H9 (cell line): ENCODE measurements around the gene PRAMEF33. TPM values are rescaled to one million over a fixed set of nuclear protein-coding genes. Genes with fewer than 3 reads are reported as not detected.
"Not testable (repeated sequence)": the region's sequence is repeated elsewhere in the genome, so short reads cannot be mapped to it uniquely, and the experiment has no call there.

Experiments used
- DNase-seq: peaks from one replicate; pipeline ENCODE4 v3.0.0-alpha.2; 2017
- H2AFZ ChIP-seq: one replicate; pipeline ENCODE4 v1.6.1; 2013; ENCODE audit warnings: mild to moderate bottlenecking, low read length, control low read depth, moderate library complexity
- H2AK5ac ChIP-seq: 2 replicates; pipeline ENCODE4 v1.6.1; 2013; ENCODE audit warnings: low read length, control low read depth, mixed read lengths; ENCODE audit not compliant: insufficient read length
- H2BK120ac ChIP-seq: one replicate; pipeline ENCODE4 v1.6.1; 2013; ENCODE audit warnings: low read depth, mild to moderate bottlenecking, low read length, control low read depth, inconsistent platforms; ENCODE audit not compliant: poor library complexity, severe bottlenecking
- H2BK12ac ChIP-seq: 2 replicates; pipeline ENCODE4 v1.6.1; 2013; ENCODE audit warnings: low read length, control low read depth, mixed read lengths, low read depth; ENCODE audit not compliant: insufficient read length
- H2BK15ac ChIP-seq: 2 replicates; pipeline ENCODE4 v1.6.1; 2013; ENCODE audit warnings: low read depth, low read length, control low read depth
- H2BK20ac ChIP-seq: one replicate; pipeline ENCODE4 v1.6.1; 2013; ENCODE audit warnings: low read depth, mild to moderate bottlenecking, low read length, control low read depth, inconsistent platforms; ENCODE audit not compliant: poor library complexity, severe bottlenecking
- H2BK5ac ChIP-seq: 2 replicates; pipeline ENCODE4 v1.6.1; 2013; ENCODE audit warnings: low read length, control low read depth, mixed read lengths; ENCODE audit not compliant: insufficient read length
- H3K14ac ChIP-seq: 2 replicates; pipeline ENCODE4 v1.6.1; 2013; ENCODE audit warnings: low read length, control low read depth; ENCODE audit not compliant: insufficient read depth
- H3K18ac ChIP-seq: 2 replicates; pipeline ENCODE4 v1.6.1; 2013; ENCODE audit warnings: low read depth, mild to moderate bottlenecking, mixed read lengths, low read length, control low read depth; ENCODE audit not compliant: insufficient read length
- H3K23ac ChIP-seq: 2 replicates; pipeline ENCODE4 v1.6.1; 2013; ENCODE audit warnings: low read length, control low read depth, mixed read lengths, low read depth; ENCODE audit not compliant: insufficient read length
- H3K23me2 ChIP-seq: 2 replicates; pipeline ENCODE4 v1.6.1; 2013; ENCODE audit warnings: low read depth, mild to moderate bottlenecking, mixed read lengths, low read length, control low read depth; ENCODE audit not compliant: insufficient read length, poor library complexity, severe bottlenecking
- H3K27ac ChIP-seq: 2 replicates; pipeline ENCODE4 v1.5.1; 2013; ENCODE audit warnings: low read length, control low read depth, mixed read lengths, low read depth; ENCODE audit not compliant: insufficient read length
- H3K27me3 ChIP-seq: 2 replicates; pipeline ENCODE4 v1.6.1; 2013; ENCODE audit warnings: low read length, control low read depth, inconsistent platforms; ENCODE audit not compliant: insufficient read depth
- H3K4ac ChIP-seq: 2 replicates; pipeline ENCODE4 v1.6.1; 2013; ENCODE audit warnings: low read depth, mild to moderate bottlenecking, control low read depth, inconsistent platforms, low read length, moderate library complexity
- H3K4me1 ChIP-seq: 2 replicates; pipeline ENCODE4 v1.6.1; 2013; ENCODE audit warnings: low read length, control low read depth, inconsistent platforms; ENCODE audit not compliant: insufficient read depth
- H3K4me2 ChIP-seq: 2 replicates; pipeline ENCODE4 v1.6.1; 2013; ENCODE audit warnings: low read length, control low read depth, mixed read lengths; ENCODE audit not compliant: insufficient read length, insufficient read depth
- H3K56ac ChIP-seq: 2 replicates; pipeline ENCODE4 v1.6.1; 2013; ENCODE audit warnings: low read depth, mild to moderate bottlenecking, mixed read lengths, low read length, control low read depth; ENCODE audit not compliant: insufficient read length
- H3K79me1 ChIP-seq: 2 replicates; pipeline ENCODE4 v1.6.1; 2013; ENCODE audit warnings: low read depth, mild to moderate bottlenecking, moderate library complexity, low read length, control low read depth, inconsistent platforms; ENCODE audit not compliant: insufficient read depth, poor library complexity, severe bottlenecking
- H3K79me2 ChIP-seq: 2 replicates; pipeline ENCODE4 v1.6.1; 2013; ENCODE audit warnings: low read length, control low read depth, inconsistent platforms; ENCODE audit not compliant: insufficient read depth
- H3K9ac ChIP-seq: 2 replicates; pipeline ENCODE4 v1.6.1; 2013; ENCODE audit warnings: low read length, control low read depth, mixed read lengths; ENCODE audit not compliant: insufficient read length; ENCODE audit errors: extremely low read depth
- H3K9me3 ChIP-seq: one replicate; pipeline ENCODE4 v1.6.1; 2013; ENCODE audit warnings: low read depth, low read length, inconsistent platforms; ENCODE audit not compliant: control insufficient read depth
- H3T11ph ChIP-seq: one replicate; pipeline ENCODE4 v1.6.1; 2013; ENCODE audit warnings: mild to moderate bottlenecking, low read length, control low read depth, inconsistent platforms
- H4K20me1 ChIP-seq: one replicate; pipeline ENCODE4 v1.6.1; 2013; ENCODE audit not compliant: control insufficient read depth, insufficient read length, insufficient read depth
- H4K5ac ChIP-seq: 2 replicates; pipeline ENCODE4 v1.6.1; 2013; ENCODE audit warnings: low read depth, mild to moderate bottlenecking, mixed read lengths, low read length, control low read depth; ENCODE audit not compliant: insufficient read length
- H4K8ac ChIP-seq: replicated peaks from 2 replicates; pipeline ENCODE4 v1.6.1; 2013; ENCODE audit warnings: low read length, control low read depth, mixed read lengths, low read depth; ENCODE audit not compliant: insufficient read length
- H4K91ac ChIP-seq: 2 replicates; pipeline ENCODE4 v1.6.1; 2013; ENCODE audit warnings: low read depth, mild to moderate bottlenecking, moderate library complexity, mixed read lengths, low read length, control low read depth; ENCODE audit not compliant: insufficient read length
- H3K27ac Mint-ChIP-seq, 3 experiments: 2 replicates in 2 of 3; 3 replicates in 1 of 3; pipeline ENCODE4 v1.8.0; 2020 to 2021; ENCODE audit warnings: mixed read lengths in 3 of 3, mild to moderate bottlenecking in 1 of 3, moderate library complexity in 1 of 3
- H3K27me3 Mint-ChIP-seq: 2 replicates; pipeline ENCODE4 v1.8.0; 2021; ENCODE audit warnings: low read depth, mild to moderate bottlenecking, moderate library complexity, mixed read lengths
- H3K36me3 Mint-ChIP-seq, 3 experiments: 2 replicates in 2 of 3; 3 replicates in 1 of 3; pipeline ENCODE4 v1.8.0; 2020 to 2021; ENCODE audit warnings: low read depth in 3 of 3, mixed read lengths in 3 of 3; ENCODE audit not compliant: insufficient read depth in 1 of 3
- H3K4me1 Mint-ChIP-seq, 2 experiments: 2 replicates each; pipeline ENCODE4 v1.8.0; 2020; ENCODE audit warnings: mixed read lengths in 2 of 2
- H3K4me3 Mint-ChIP-seq, 2 experiments: 2 replicates in 1 of 2; 3 replicates in 1 of 2; pipeline ENCODE4 v1.8.0; 2020 to 2021; ENCODE audit warnings: mild to moderate bottlenecking in 2 of 2, mixed read lengths in 2 of 2, moderate library complexity in 1 of 2
- H3K9me3 Mint-ChIP-seq, 2 experiments: 2 replicates in 1 of 2; 3 replicates in 1 of 2; pipeline ENCODE4 v1.8.0; 2020; ENCODE audit warnings: mild to moderate bottlenecking in 2 of 2, mixed read lengths in 2 of 2, moderate library complexity in 1 of 2
- WGBS: extraction: QIAGEN DNeasy Blood & Tissue Kit; methylation state at CpG from one replicate; pipeline ENCODE4 v1.1.7; 2013; ENCODE audit warnings: missing lambda C conversion rate, low lambda C conversion rate, mixed read lengths; ENCODE audit not compliant: insufficient read length; ENCODE audit errors: extremely low coverage; 5-methylcytosine and 5-hydroxymethylcytosine counted together
- total RNA-seq: library from RNA; stranded (reverse); gene quantifications from 2 replicates; pipeline ENCODE4 v1.2.1, GENCODE V29; 2021

Gene PRAMEF33
- total RNA-seq, 1 experiment from 2014 or later, result not detected

- WGBS, result no CpG with 5 or more reads among the region's 4 CpGs
- H3K9me3 Mint-ChIP-seq, result peaks cover 34 to 40% of the 10 kb centered on the region in 2 experiments
- H3K4me3 Mint-ChIP-seq, H2BK120ac ChIP-seq, H3K27ac Mint-ChIP-seq, DNase-seq, H2BK20ac ChIP-seq, H3K4ac ChIP-seq, H3K27ac ChIP-seq, H3K56ac ChIP-seq, H3K14ac ChIP-seq, H3K4me1 Mint-ChIP-seq, H3K9me3 ChIP-seq, H4K8ac ChIP-seq, H4K91ac ChIP-seq, H2BK15ac ChIP-seq, H3K4me2 ChIP-seq, H3K23ac ChIP-seq, H2BK12ac ChIP-seq, H3K4me1 ChIP-seq, H3K79me1 ChIP-seq, H2BK5ac ChIP-seq, H3K9ac ChIP-seq, H3K18ac ChIP-seq, H3K23me2 ChIP-seq, H2AK5ac ChIP-seq, H3K79me2 ChIP-seq, H3K27me3 ChIP-seq, H4K5ac ChIP-seq, H4K20me1 ChIP-seq, H2AFZ ChIP-seq, H3T11ph ChIP-seq, H3K27me3 Mint-ChIP-seq: not testable (repeated sequence)
- H3K36me3 Mint-ChIP-seq, result peaks cover 0 to 10% (median 0%) of the 10 kb centered on the region in 3 experiments; a peak in 3 of 7 replicates
Observed at GRCh38 chr1:13315281-13315680, 11.9 kb downstream of the PRAMEF33 start, which contains the start of gene PRAMEF15. Gene PRAMEF15, plus strand, starts transcription at chr1:13315581. Its CDS starts 2,827 bp downstream, at chr1:13318408.

- WGBS, result no CpG with 5 or more reads among the region's 8 CpGs
- not testable (repeated sequence) for H3K4me1 ChIP-seq, H2BK15ac ChIP-seq, H3K4me1 Mint-ChIP-seq, DNase-seq, H3K27ac ChIP-seq, H3K4ac ChIP-seq, H3K4me3 Mint-ChIP-seq, H3K36me3 Mint-ChIP-seq, H2BK12ac ChIP-seq, H4K91ac ChIP-seq, H4K5ac ChIP-seq, H3K18ac ChIP-seq, H3K23ac ChIP-seq, H2BK120ac ChIP-seq, H3K27ac Mint-ChIP-seq, H3K27me3 ChIP-seq, H3T11ph ChIP-seq, H4K8ac ChIP-seq, H2AFZ ChIP-seq, H3K14ac ChIP-seq, H3K27me3 Mint-ChIP-seq, H3K79me1 ChIP-seq, H2BK5ac ChIP-seq, H2BK20ac ChIP-seq, H3K79me2 ChIP-seq, H3K23me2 ChIP-seq, H3K4me2 ChIP-seq, H3K9me3 ChIP-seq, H2AK5ac ChIP-seq, H4K20me1 ChIP-seq, H3K56ac ChIP-seq, H3K9ac ChIP-seq
- peaks cover 29 to 42% of the 10 kb centered on the region in 2 experiments for H3K9me3 Mint-ChIP-seq
Observed at GRCh38 chr1:13342496-13342895, 39.2 kb downstream of the PRAMEF33 start.
